Measurements from ENCODE around the gene TNFAIP1.

GRCh38 chr17:28395968-28396367 is 60.4 kb downstream of the TNFAIP1 start:
- TF ChIP-seq POLR2A (IDR thresholded peaks at IDR 0.05; ENCODE audit: low read length) (no peak), USF2 (IDR thresholded peaks at IDR 0.05) (no peak), ATOH8 (CRISPR knock-in tag; IDR thresholded peaks at IDR 0.05; ENCODE audit: low read depth) (no peak)
